GM19328 (cell line): ENCODE results near the gene ANXA7.
A peak's percentile ranks its signal among the peaks of the same experiment; 100 is the strongest.

Source experiments
- ATAC-seq: cut with Tn5 transposase; IDR thresholded peaks from one replicate; pipeline ENCODE4 v1.9.1; 2021; ENCODE audit warnings: mild to moderate bottlenecking, moderate library complexity; ENCODE audit not compliant: unreplicated experiment

The ANXA7 gene

GRCh38 chr10:73413528-73414229 lies at the start of gene ANXA7:
Gene ANXA7 (minus strand): TSS chr10:73414058. CDS start chr10:73400856, 13,202 bp downstream.
- ATAC-seq, result peak; percentile 85

- no peak for ATAC-seq
Observed at GRCh38 chr10:73460897-73461296, 47.0 kb upstream of the ANXA7 start.

DNA sequence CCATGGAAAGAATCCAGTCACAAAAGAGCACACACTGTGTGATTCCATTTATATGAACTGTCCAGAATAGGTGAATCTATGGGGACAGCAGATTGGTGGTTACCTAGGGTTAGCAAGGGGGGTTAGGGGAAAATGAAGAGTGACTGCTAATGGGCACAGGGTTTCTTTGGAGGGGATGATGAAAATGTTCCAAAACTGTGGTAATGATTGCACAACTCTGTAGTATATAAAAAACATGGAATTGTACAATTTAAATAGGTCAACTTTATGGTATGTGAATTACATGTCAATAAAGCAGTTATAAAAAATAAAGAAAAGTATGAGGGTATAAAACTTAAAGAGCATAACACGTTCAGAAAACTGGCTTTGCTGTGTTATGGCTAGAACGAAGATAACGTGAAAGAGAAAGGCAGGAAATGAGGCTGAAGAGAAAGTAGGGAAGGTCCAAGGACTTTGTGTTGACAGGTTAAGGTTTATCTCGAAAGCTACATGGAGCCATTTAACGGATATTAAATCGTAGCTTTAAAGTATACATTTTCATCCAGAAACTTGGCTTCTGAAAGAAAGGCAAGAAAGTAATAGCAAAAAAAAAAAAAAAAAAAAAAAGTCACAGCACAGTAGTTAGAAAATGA lies 45.9 kb upstream of the ANXA7 start:
- ATAC-seq, result no peak

- ATAC-seq, result no peak
Observed at GRCh38 chr10:73456187-73456890, 42.5 kb upstream of the ANXA7 start.

DNA sequence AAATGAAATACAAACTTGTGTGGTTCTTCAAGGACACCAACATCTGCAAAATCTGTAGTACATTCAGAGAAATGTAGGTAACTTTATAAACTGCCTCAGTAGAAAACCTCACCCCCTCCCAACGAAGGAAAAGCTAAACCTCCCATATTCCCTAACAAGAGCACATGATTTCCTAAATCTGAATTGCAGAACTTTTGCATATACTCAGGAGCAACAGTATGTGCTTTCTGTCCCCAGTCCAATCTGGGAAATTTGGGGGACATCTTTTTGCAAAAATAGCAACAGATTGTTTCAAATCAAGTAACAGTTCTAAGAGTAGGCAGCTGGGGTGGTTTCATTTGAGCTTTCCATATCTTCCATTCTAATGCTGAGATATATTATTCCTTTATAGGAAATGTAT lies 35.3 kb upstream of the ANXA7 start:
- ATAC-seq, result no peak

- ATAC-seq, result no peak
Observed at GRCh38 chr10:73448384-73448783, 34.5 kb upstream of the ANXA7 start.

- ATAC-seq, result no peak
Observed at GRCh38 chr10:73446926-73447325, 33.1 kb upstream of the ANXA7 start.

DNA sequence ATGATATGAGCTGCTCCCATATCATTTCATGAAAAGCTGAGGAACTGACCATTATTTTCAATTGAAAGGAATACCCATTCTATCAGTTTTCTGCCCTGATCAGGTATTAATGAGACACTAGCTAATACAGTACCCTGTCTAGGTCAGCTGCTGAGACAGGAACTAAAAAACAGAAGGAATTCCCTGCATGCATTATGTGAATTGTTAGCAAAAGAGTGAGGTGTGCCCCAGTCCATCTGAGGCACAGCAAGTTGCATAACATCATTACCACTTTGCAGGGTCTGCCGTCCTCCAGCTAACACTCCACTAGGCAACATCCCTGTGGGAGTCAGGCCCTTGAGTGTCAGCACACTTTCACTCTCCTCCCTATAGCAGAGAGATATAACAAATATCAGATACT lies 30.6 kb upstream of the ANXA7 start:
- ATAC-seq, result no peak

GRCh38 chr10:73439605-73440312 lies 25.9 kb upstream of the ANXA7 start:
- ATAC-seq, result no peak

GRCh38 chr10:73439055-73439454 lies 25.2 kb upstream of the ANXA7 start:
- ATAC-seq, result no peak

DNA sequence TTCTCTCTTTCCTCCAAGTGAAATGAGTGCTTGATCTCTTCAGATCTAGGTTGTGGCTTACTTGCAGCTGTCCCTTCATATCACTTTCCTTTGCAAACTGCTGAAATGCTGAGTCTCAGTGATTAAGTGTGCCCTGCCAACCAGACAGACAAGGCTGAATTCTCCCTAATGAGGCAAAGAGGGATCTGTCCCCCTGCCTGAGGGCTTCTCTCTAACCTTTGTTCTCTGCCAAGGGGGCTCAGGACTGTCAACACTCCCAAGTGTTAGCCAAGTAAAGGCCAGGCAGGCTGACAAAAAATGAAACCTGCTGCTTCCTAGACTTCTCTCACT lies 19.6 kb upstream of the ANXA7 start, which contains the start of gene MSS51:
TSS of gene MSS51 (minus strand) at position 24 of the 330 bp plus-strand sequence. CDS start 5,277 bp downstream, outside the sequence.
- ATAC-seq, result no peak

- ATAC-seq, result no peak
Observed at GRCh38 chr10:73432646-73433537, 19.0 kb upstream of the ANXA7 start.

DNA sequence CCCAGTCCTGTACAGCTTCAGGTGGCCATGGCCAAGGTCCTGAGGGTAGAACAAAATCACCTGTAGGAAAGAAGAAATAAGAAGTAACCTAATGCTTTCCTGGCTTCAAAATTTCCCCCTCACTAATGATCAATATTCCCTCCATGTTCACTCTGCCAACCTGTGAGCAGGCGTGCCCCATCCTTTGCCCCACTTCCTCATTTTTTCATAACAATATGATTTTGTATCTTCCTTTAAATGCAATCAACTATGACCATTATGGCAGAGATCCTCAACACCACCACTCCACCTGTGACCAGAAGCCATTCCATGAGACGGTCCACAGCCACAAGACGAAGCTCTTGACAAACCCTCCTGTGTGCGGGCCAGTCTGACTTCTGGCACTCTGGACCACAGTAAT lies 12.5 kb upstream of the ANXA7 start:
- ATAC-seq, result no peak

DNA sequence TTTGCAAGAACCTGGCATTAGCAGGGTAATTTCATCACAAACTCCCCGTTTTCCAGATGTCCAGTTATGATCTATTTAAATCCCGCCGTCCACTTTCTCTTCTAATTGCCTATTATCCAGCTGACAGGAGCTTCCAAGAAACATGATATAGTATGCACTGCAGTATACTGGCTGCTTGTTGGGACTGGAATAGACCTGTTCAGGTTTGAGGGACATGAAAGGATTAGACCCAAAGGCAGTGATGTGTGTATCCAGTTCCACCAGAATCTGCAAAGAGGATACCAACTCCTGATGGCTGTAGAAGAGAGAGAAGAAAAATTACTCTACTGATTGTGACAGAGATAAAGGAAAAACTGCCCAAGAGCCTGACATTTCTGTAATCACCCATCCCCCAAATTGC lies 10.6 kb upstream of the ANXA7 start:
- ATAC-seq, result no peak

GRCh38 chr10:73423309-73423708 lies 9.5 kb upstream of the ANXA7 start:
- no peak for ATAC-seq

DNA sequence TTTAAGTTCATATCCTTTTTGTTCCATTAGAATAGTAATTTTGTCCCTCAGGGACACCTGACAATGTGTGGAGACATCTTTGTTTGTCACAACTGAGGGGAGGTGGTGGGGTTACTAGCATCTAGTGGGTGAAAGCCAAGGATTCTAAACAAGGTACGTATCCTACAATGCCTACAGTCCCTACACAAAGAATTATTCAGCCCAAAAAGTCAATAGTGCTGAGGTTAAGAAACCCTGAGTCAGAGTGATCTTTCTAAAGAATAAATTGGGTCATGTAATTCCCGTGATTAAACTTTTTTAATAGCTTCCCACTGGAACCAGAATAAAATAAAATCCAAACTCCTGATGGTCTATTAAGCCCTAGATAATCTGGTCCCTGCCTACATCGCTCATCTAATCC lies 2.7 kb upstream of the ANXA7 start:
- no peak for ATAC-seq

GRCh38 chr10:73414230-73414945 lies 530 bp upstream of the ANXA7 start:
- peak; percentile 38 for ATAC-seq

GRCh38 chr10:73413108-73413527 lies 740 bp downstream of the ANXA7 start:
- ATAC-seq, result peak; percentile 22

GRCh38 chr10:73410897-73411296 lies 3.0 kb downstream of the ANXA7 start:
- no peak for ATAC-seq
